Panc1 (cell line): ENCODE results near the gene RRBP1. TPM values are rescaled to one million over a fixed set of nuclear protein-coding genes. Genes with fewer than 3 reads are reported as not detected.

Source experiments
- ATAC-seq: fragments of 200-7000 bp; cut with Tn5 transposase; 2 replicates; pipeline ENCODE4 v1.9.1; 2020; ENCODE audit warnings: mild to moderate bottlenecking, moderate library complexity
- BruUV-seq: library from RNA; stranded (reverse); fragments of 400-500 nt; replicated peaks from 2 replicates; lab custom pipeline; 2021; lab: Mats Ljungman, UMichigan
- CTCF ChIA-PET: fragments of 300-600 bp; sonication (Branson Sonifier 250); formaldehyde crosslinking; loops from one replicate; lab custom pipeline; 2022; ENCODE audit warnings: antibody characterized with exemption; lab: Charles Lee
- POLR2A ChIA-PET: fragments of 300-600 bp; sonication (Branson Sonifier 250); formaldehyde crosslinking; loops from one replicate; lab custom pipeline; 2022; ENCODE audit warnings: antibody characterized with exemption; lab: Charles Lee
- DNase-seq: peaks from one replicate; pipeline ENCODE4 v3.0.0-alpha.2; 2010; ENCODE audit warnings: low read depth, low spot score
- H3K27ac ChIP-seq: 2 replicates; pipeline ENCODE4 v1.5.1; 2011; ENCODE audit warnings: mild to moderate bottlenecking, low read length, inconsistent platforms
- H3K27me3 ChIP-seq: fragments of 200-500 bp; sonication (Bioruptor generic); 2 replicates; pipeline ENCODE4 v1.6.0; 2014; ENCODE audit warnings: low read length, inconsistent platforms; ENCODE audit not compliant: control insufficient read depth, insufficient read depth
- H3K36me3 ChIP-seq: fragments of 200-500 bp; sonication (Bioruptor generic); 2 replicates; pipeline ENCODE4 v1.5.1; 2014; ENCODE audit warnings: inconsistent platforms, mild to moderate bottlenecking, low read length, moderate library complexity; ENCODE audit not compliant: control insufficient read depth, insufficient read depth
- H3K4me1 ChIP-seq: 2 replicates; pipeline ENCODE4 v1.5.1; 2011; ENCODE audit warnings: inconsistent platforms, mild to moderate bottlenecking, low read length, moderate library complexity; ENCODE audit not compliant: control insufficient read depth, insufficient read depth
- H3K4me3 ChIP-seq, 2 experiments: 2 replicates each; pipeline ENCODE4 v1.5.1; 2011 to 2012; ENCODE audit warnings: low read depth in 2 of 2, low read length in 2 of 2, mild to moderate bottlenecking in 2 of 2, inconsistent platforms in 1 of 2, moderate library complexity in 1 of 2
- H3K9me3 ChIP-seq: fragments of 200-500 bp; sonication (Bioruptor generic); 2 replicates; pipeline ENCODE4 v1.5.1; 2014; ENCODE audit warnings: low read depth, mild to moderate bottlenecking, inconsistent platforms, low read length, moderate library complexity; ENCODE audit not compliant: control insufficient read depth, insufficient read depth
- CTCF ChIP-seq: fragments of 450-650 bp; IDR thresholded peaks from 2 replicates; pipeline ENCODE4 v1.5.1; 2017; ENCODE audit warnings: mild to moderate bottlenecking
- POLR2AphosphoS5 ChIP-seq: IDR thresholded peaks from 2 replicates; pipeline ENCODE4 v1.6.1; 2012; ENCODE audit warnings: mild to moderate bottlenecking, low read depth, low read length, moderate library complexity
- REST ChIP-seq, 2 experiments: IDR thresholded peaks; 2 replicates each; pipeline ENCODE4 v1.6.1; 2011 to 2012; ENCODE audit warnings: low read depth in 2 of 2, control low read depth in 1 of 2, low read length in 1 of 2, mild to moderate bottlenecking in 1 of 2, moderate library complexity in 1 of 2; ENCODE audit not compliant: insufficient read depth in 1 of 2
- SIN3A ChIP-seq: IDR thresholded peaks from 2 replicates; pipeline ENCODE4 v1.6.1; 2012; ENCODE audit warnings: low read depth, mild to moderate bottlenecking, low read length, moderate library complexity, borderline replicate concordance; ENCODE audit not compliant: insufficient read depth
- TCF7L2 ChIP-seq: IDR thresholded peaks from 2 replicates; pipeline ENCODE4 v1.6.1; 2011; ENCODE audit warnings: mild to moderate bottlenecking, low read depth, low read length, inconsistent platforms
- in situ Hi-C: cut with HindIII; loops from 2 replicates; pipeline ENCODE4 v1.10.0; 2016; ENCODE audit warnings: low sequenced_read_pairs, low pct_unique_long_range_greater_than_20kb
- intact Hi-C: fragments of 100-400 bp; cut with micrococcal nuclease; formaldehyde crosslinking; loops from one replicate; pipeline ENCODE4 v1.10.0; 2022; ENCODE audit not compliant: unreplicated experiment
- total RNA-seq: library from RNA; stranded (reverse); gene quantifications from one replicate; pipeline ENCODE4 v1.2.1, GENCODE V29; 2021; ENCODE audit not compliant: unreplicated experiment

The RRBP1 gene
- total RNA-seq, 1 experiment from 2014 or later: 152 TPM

- ChIA-PET POLR2A (no interaction called here), CTCF (no interaction called here)
- Histone ChIP-seq H3K27ac (no peak overlapping the region), H3K36me3 (0 out of 2 replicates have a peak, but pooled peaks cover 4% of the 10 kb centered on the region), H3K4me1 (no peaks in the 10 kb centered on the region), H3K9me3 (no peaks in the 10 kb centered on the region), H3K4me3 (no peak overlapping the region), H3K27me3 (no peaks in the 10 kb centered on the region)
- intact Hi-C loops: no loop called here
- ATAC-seq (no peak), DNase-seq (no peak)
- in situ Hi-C loops: no loop called here
- BruUV-seq: no TSS peak
- TF ChIP-seq TCF7L2 (no peak), SIN3A (no peak), POLR2AphosphoS5 (no peak), REST (IDR thresholded peaks at IDR 0.05; ENCODE audit: insufficient read depth in 1 of 2, low read depth in 2 of 2, low read length in 1 of 2) (no peak), CTCF (no peak)
Observed at GRCh38 chr20:17661121-17661744, 20.8 kb downstream of the RRBP1 start.

DNA sequence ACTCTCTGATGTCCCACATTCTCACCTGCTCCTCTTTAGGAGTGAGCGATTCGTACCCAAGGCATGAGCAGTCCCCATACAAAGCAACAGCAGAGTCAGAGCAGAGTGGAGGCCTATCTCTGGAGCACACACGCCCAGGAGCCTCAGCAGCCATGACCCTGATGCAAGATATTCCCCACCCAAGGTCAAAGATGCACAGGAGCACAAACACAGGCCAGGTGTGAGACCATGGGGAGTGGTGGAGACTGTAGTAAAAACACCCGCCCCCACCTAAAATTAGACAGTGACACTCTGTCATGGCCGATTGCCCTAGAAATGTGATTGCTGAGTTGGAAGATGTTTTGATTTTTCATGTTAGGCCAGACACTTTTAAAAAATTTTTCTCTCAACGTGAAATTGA, 21.4 kb downstream of the RRBP1 start:
- no TSS peak for BruUV-seq
- in situ Hi-C loops: no loop called here
- intact Hi-C loops: no loop called here
- Histone ChIP-seq H3K4me1 (no peaks in the 10 kb centered on the region), H3K27ac (no peak overlapping the region), H3K36me3 (0 out of 2 replicates have a peak, but pooled peaks cover 4% of the 10 kb centered on the region), H3K9me3 (no peaks in the 10 kb centered on the region), H3K27me3 (no peaks in the 10 kb centered on the region), H3K4me3 (no peak overlapping the region)
- DNase-seq (no peak), ATAC-seq (no peak)
- TF ChIP-seq POLR2AphosphoS5: no peak
- TF ChIP-seq REST (IDR thresholded peaks at IDR 0.05; ENCODE audit: insufficient read depth in 1 of 2, low read depth in 2 of 2, low read length in 1 of 2): no peak
- TF ChIP-seq CTCF: no peak
- no peak for TF ChIP-seq TCF7L2
- TF ChIP-seq SIN3A: no peak
- ChIA-PET POLR2A (no interaction called here), CTCF (no interaction called here)
